ENCODE results near the gene FLRT2.

Gene FLRT2

GRCh38 chr14:85501751-85502150, 28.2 kb upstream of the FLRT2 start:
- DNase-seq (ENCODE audit: low read depth, low spot score), result no peak
- ChIA-PET POLR2A (no interaction called here), CTCF (interaction anchor here (0.7 kb wide), 1 partner anchor 27 kb away, joined by 4 read pairs; no protein-coding TSS in a partner anchor)

GRCh38 chr14:85508863-85509262, 21.1 kb upstream of the FLRT2 start:
- no peak for DNase-seq (ENCODE audit: low read depth, low spot score)
- POLR2A ChIA-PET, result interaction anchor here (0.6 kb wide), 1 partner anchor 19 kb away, joined by 4 read pairs; no protein-coding TSS in a partner anchor
- TF ChIP-seq CTCF (IDR thresholded peaks at IDR 0.05; ENCODE audit: insufficient read depth, low read length, missing control alignments), result no peak
- no peak overlapping the region for H3K4me3 ChIP-seq (ENCODE audit: low read depth, low read length)
- CTCF ChIA-PET, result no interaction called here

More at GRCh38 chr14:85501751-85502150, 28.2 kb upstream of the FLRT2 start:
- TF ChIP-seq CTCF (IDR thresholded peaks at IDR 0.05; ENCODE audit: insufficient read depth, low read length, missing control alignments), result no peak
- no peak overlapping the region for H3K4me3 ChIP-seq (ENCODE audit: low read depth, low read length)

GRCh38 chr14:85512451-85512850, 17.5 kb upstream of the FLRT2 start:
- POLR2A ChIA-PET, result no interaction called here
- no peak for TF ChIP-seq CTCF (IDR thresholded peaks at IDR 0.05; ENCODE audit: insufficient read depth, low read length, missing control alignments)
- H3K4me3 ChIP-seq (ENCODE audit: low read depth, low read length), result no peak overlapping the region
- DNase-seq (ENCODE audit: low read depth, low spot score), result no peak
- CTCF ChIA-PET, result interaction anchor here (1.3 to 2.5 kb wide), 3 partner anchors 12 to 23 kb away, joined by 3 to 6 read pairs (median 3); no protein-coding TSS in a partner anchor

GRCh38 chr14:85514487-85514886, 15.5 kb upstream of the FLRT2 start:
- TF ChIP-seq CTCF (IDR thresholded peaks at IDR 0.05; ENCODE audit: insufficient read depth, low read length, missing control alignments), result no peak
- no peak overlapping the region for H3K4me3 ChIP-seq (ENCODE audit: low read depth, low read length)
- DNase-seq (ENCODE audit: low read depth, low spot score), result no peak
- ChIA-PET POLR2A (no interaction called here), CTCF (interaction anchor here (0.7 to 2.5 kb wide), 2 partner anchors 14 to 33 kb away, joined by 3 to 6 read pairs; no protein-coding TSS in a partner anchor)

- ChIA-PET CTCF (interaction anchor here (1.2 to 4.9 kb wide), 2 partner anchors 10 to 13 kb away, joined by 3 to 29 read pairs; partner anchors contain the start of gene FLRT2), POLR2A (interaction anchor here (0.6 to 1.1 kb wide), 2 partner anchors 14 to 116 kb away, joined by 3 read pairs; partner anchors contain the start of gene FLRT2)
- TF ChIP-seq CTCF (IDR thresholded peaks at IDR 0.05; ENCODE audit: insufficient read depth, low read length, missing control alignments), result no peak
- peak overlapping the region; percentile 2; the same call in 1 of the 2 replicates for H3K4me3 ChIP-seq (ENCODE audit: low read depth, low read length)
- no peak for DNase-seq (ENCODE audit: low read depth, low spot score)
Observed at GRCh38 chr14:85516239-85517113, 13.5 kb upstream of the FLRT2 start.

GRCh38 chr14:85517114-85517688, 12.7 kb upstream of the FLRT2 start:
- no peak for DNase-seq (ENCODE audit: low read depth, low spot score)
- ChIA-PET POLR2A (interaction anchor here (1.1 kb wide), 1 partner anchor 13 kb away, joined by 3 read pairs; the partner anchor contains the start of gene FLRT2), CTCF (interaction anchor here (1.0 to 4.9 kb wide), 4 partner anchors 10 to 322 kb away, joined by 3 to 29 read pairs (median 4); partner anchors contain the start of gene FLRT2)
- no peak for TF ChIP-seq CTCF (IDR thresholded peaks at IDR 0.05; ENCODE audit: insufficient read depth, low read length, missing control alignments)
- no peak overlapping the region for H3K4me3 ChIP-seq (ENCODE audit: low read depth, low read length)
